Activated CD4-positive, alpha-beta T cell treated with anti-CD3 and anti-CD28 coated beads, Interleukin-2, amount 10 ng/mL, durations not matched to agents 24 days and 14 days (primary cell): ENCODE results near the gene TUBB4B. TPM values are rescaled to one million over a fixed set of nuclear protein-coding genes. Genes with fewer than 3 reads are reported as not detected.
A peak's percentile ranks its signal among the peaks of the same experiment; 100 is the strongest.

Experiments
- DNase-seq: peaks from one replicate; pipeline ENCODE4 v3.0.0; 2022
- H3K27ac Mint-ChIP-seq: one replicate; pipeline ENCODE4 v1.8.0; 2022; ENCODE audit warnings: mild to moderate bottlenecking, mixed read lengths
- H3K27me3 Mint-ChIP-seq: one replicate; pipeline ENCODE4 v1.8.0; 2022; ENCODE audit warnings: mixed read lengths
- H3K36me3 Mint-ChIP-seq: one replicate; pipeline ENCODE4 v1.8.0; 2022; ENCODE audit warnings: low read depth, mild to moderate bottlenecking, mixed read lengths
- H3K4me1 Mint-ChIP-seq: one replicate; pipeline ENCODE4 v1.8.0; 2021; ENCODE audit warnings: mixed read lengths
- H3K4me3 Mint-ChIP-seq: one replicate; pipeline ENCODE4 v1.8.0; 2022; ENCODE audit warnings: mild to moderate bottlenecking, moderate library complexity, mixed read lengths
- H3K9me3 Mint-ChIP-seq: one replicate; pipeline ENCODE4 v1.8.0; 2021; ENCODE audit warnings: mixed read lengths
- intact Hi-C: fragments of 100-400 bp; cut with micrococcal nuclease; formaldehyde crosslinking; loops from one replicate; pipeline ENCODE4 v1.15.1; 2023
- total RNA-seq: library from RNA; stranded (reverse); gene quantifications from 2 replicates; pipeline ENCODE4 v1.2.3, GENCODE V29; 2022

The TUBB4B gene
- total RNA-seq, 1 donor from 2014 or later = 299 TPM

DNA sequence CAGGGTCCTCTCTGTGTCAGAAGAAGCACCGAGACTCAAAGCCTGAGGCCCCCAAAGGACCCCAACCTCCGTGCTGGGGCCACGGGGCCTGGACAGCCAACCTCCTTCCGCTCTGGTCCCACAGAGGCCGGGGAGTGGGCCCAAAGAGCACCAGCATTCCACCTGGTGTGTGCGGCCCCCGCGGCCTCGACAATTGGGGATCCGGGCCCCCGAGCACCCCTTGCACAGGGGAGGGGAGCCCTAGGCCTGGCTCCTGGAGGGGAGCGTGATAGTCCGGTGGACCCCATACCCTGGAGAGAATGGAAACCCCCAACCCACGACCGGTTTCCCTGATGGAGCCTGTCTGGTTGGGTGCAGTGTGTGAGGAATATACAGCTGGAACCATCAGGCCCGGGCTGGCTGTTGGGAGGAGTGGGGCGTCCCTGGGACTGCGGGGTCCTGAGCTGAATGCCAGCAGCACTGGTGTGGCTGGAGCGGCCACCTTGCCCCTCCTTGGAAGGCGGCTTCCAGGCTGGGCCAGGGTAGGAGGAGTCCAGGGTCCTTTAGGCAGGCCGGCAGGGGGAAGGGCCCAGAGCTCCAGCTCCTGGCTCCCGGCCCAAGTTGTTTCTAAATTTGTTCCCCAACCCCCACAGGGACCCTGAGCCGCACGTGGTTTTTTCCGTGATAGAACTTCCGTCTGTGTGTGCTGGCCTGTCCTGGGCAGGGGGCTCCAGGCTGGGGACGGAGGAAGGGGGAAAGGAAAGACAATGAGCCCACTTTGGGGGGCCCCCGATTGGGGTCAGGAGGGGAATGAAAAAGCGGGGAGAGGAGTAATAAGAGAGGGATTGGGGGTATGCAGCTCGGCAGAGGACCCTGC is 35.6 kb downstream of the TUBB4B start:
- peaks cover 8% of the 10 kb centered on the region for H3K4me1 Mint-ChIP-seq
- DNase-seq = no peak
- H3K9me3 Mint-ChIP-seq = no peaks in the 10 kb centered on the region
- H3K27ac Mint-ChIP-seq = peak overlapping the region; percentile 91
- intact Hi-C loops = no loop called here
- H3K4me3 Mint-ChIP-seq = peak overlapping the region; percentile 90
- peaks cover 9% of the 10 kb centered on the region for H3K36me3 Mint-ChIP-seq
- no peaks in the 10 kb centered on the region for H3K27me3 Mint-ChIP-seq

DNA sequence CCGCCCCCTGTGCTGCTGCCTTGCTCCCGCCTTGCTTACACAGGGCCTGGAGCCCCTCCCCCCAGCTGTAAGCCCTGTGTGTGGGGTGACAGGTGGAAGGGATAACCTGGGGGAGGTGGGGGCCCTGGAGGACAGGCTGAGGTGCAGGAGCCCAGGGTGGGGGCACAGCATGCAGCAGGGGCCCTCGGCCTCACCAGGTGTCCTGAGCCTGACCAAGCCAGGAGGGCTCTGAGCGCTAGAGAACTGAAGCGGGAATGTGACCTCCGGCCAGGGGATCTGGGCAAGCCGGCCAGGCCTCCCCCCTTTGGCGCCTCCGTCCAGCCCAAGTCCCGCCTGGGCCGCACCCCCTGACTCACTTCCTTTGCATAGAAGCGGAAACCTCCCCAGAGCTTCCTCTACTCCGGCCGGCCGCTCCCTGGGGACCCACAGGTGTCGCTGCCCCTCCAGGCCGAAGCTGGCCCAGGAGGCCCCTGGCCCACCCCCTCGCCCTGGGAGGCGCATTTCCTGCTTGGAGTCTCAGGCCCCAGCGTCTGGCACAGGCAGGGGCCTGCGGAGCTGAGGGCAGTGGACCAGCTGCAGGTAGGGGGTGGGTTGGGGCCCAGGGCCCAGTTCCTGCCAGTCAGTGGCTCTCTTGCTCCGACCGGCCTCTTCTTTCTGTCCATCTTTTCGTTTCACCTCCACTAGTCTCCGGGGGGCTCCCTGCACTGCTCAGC is 36.4 kb downstream of the TUBB4B start, which contains the start of gene TOR4A:
TOR4A (plus strand) TSS at position 398 of the 713 bp plus-strand sequence. CDS start 964 bp downstream, outside the sequence.
- DNase-seq = peak; percentile 86
- Mint-ChIP-seq H3K27ac (peak within 1 kb of the TSS; percentile 91), H3K4me1 (peaks cover 8% of the 10 kb centered on the region)

DNA sequence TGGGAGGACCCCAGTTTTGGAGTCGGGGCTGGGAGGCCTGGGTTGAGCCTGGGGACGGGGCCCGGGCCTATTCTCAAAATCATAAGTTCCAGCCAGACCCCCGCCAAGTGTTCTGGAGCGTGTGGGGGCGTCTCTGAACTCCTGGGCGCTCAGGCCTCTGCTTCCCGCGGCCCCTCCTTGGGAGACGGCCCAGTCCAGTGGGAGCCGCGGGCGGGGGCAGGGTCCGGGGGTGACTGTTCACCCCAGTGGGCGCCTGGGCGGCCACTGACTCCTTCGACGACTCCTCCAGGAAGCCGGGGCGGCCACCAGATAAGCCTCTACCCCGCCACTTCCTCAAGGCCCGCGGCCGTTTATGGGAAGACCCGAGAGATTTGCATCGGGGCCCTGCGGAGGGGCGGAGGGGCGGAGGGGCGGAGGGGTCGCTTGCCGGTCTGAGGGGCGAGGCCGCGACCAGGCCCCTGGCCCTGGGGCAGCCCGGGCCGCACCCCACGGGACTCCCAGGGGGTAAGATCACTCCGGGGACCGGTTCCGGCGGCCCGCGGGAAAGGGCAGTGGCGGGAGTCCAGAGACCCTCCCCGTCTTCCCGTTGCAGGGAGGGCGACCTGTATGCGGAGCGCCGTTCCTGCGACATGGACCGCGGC is 37.1 kb downstream of the TUBB4B start:
- peak; percentile 71 for DNase-seq
- Mint-ChIP-seq H3K4me3 (peak overlapping the region; percentile 90), H3K27me3 (no peaks in the 10 kb centered on the region), H3K36me3 (peaks cover 14% of the 10 kb centered on the region), H3K9me3 (no peaks in the 10 kb centered on the region), H3K27ac (peak overlapping the region; percentile 81), H3K4me1 (peaks cover 9% of the 10 kb centered on the region)
- intact Hi-C loops = no loop called here

More for the DNA sequence above, 36.4 kb downstream of the TUBB4B start, which contains the start of gene TOR4A:
- Mint-ChIP-seq H3K9me3 (no peaks in the 10 kb centered on the region), H3K36me3 (peaks cover 13% of the 10 kb centered on the region), H3K4me3 (peak within 1 kb of the TSS; percentile 90), H3K27me3 (no peaks in the 10 kb centered on the region)
- intact Hi-C loops = no loop called here

DNA sequence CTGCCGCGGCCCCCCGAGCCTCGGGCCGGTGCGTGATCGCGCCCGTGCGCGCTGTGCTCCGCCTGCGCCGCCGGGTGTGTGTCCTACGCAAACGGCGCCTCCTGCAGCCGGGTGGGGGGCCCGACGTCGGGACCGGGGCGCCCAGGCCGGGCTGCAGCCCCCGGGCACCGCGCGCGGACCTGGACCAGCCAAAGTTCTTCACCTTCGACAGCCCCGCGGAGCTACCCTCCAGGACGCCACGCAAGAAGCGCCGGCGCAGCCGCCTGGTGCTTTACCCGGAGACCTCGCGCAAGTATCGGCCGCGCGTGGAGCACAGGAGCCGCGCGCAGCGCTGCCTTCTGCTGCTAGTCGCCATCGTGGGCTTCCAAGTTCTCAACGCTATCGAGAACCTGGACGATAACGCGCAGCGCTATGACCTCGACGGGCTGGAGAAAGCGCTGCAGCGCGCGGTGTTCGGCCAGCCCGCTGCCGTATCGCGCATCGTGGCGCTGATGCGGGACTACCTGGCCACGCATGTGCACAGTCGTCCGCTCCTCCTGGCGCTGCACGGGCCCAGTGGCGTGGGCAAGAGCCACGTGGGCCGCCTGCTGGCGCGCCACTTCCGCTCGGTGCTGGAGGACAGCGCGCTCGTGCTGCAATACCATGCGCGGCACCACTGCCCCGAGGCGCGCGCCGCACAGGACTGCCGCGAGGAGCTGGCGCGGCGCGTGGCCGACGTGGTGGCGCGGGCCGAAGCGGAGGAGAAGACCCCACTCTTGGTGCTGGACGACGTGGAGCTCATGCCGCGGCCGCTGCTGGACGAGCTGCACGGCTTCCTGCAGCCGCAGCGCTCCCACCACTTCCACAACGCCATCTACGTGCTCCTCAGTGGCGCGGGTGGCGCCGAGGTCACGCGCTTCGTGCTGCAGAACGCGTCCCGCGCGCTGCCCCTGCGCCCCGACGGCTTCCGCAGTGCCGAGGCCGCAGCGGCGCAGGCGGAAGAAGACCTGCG is 37.9 kb downstream of the TUBB4B start:
- H3K4me1 Mint-ChIP-seq = peaks cover 9% of the 10 kb centered on the region
- no peak overlapping the region for H3K27ac Mint-ChIP-seq
- no peaks in the 10 kb centered on the region for H3K27me3 Mint-ChIP-seq
- H3K4me3 Mint-ChIP-seq = no peak overlapping the region
- no peak for DNase-seq
- H3K9me3 Mint-ChIP-seq = no peaks in the 10 kb centered on the region
- peaks cover 10% of the 10 kb centered on the region for H3K36me3 Mint-ChIP-seq
- intact Hi-C loops = no loop called here

DNA sequence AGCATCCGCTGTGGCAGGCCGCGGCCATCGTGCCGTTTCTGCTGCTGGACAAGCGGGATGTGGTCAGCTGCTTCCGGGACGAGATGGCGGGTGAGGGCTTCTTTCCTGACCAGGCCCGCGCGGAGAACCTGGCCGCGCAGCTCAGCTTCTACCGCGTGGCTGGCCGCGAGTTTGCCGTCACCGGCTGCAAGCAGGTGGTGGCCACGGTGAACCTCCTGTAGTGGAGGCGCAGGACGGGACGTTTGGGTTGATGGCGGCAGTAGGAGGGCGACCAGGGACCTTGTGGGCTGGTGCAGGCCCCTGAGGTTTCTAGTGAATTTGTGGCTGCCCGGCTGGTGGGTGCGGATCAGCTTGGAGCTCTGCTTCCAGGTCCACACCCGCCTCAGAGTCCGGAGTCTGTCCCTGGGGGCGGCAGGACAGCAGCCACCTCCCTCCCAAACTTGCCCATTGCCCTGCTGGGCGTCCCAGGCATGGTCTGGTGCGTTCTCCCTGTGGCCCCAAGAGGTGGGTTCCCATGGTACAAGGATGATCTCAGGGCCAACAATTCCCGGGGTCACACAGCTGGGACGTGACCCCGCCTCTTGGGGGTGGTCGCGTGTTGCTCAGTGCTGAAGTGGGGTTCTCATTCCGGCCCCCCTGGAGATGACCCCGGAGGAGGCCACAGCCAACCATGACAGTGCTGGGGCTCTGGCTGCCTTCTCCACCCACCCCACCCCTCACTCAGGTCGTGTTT is 38.8 kb downstream of the TUBB4B start:
- no peak overlapping the region for H3K27ac Mint-ChIP-seq
- peak overlapping the region; percentile 12 for H3K4me3 Mint-ChIP-seq
- no peaks in the 10 kb centered on the region for H3K9me3 Mint-ChIP-seq
- no peaks in the 10 kb centered on the region for H3K27me3 Mint-ChIP-seq
- no peak for DNase-seq
- peaks cover 9% of the 10 kb centered on the region for H3K4me1 Mint-ChIP-seq
- intact Hi-C loops = no loop called here
- H3K36me3 Mint-ChIP-seq = peaks cover 9% of the 10 kb centered on the region

DNA sequence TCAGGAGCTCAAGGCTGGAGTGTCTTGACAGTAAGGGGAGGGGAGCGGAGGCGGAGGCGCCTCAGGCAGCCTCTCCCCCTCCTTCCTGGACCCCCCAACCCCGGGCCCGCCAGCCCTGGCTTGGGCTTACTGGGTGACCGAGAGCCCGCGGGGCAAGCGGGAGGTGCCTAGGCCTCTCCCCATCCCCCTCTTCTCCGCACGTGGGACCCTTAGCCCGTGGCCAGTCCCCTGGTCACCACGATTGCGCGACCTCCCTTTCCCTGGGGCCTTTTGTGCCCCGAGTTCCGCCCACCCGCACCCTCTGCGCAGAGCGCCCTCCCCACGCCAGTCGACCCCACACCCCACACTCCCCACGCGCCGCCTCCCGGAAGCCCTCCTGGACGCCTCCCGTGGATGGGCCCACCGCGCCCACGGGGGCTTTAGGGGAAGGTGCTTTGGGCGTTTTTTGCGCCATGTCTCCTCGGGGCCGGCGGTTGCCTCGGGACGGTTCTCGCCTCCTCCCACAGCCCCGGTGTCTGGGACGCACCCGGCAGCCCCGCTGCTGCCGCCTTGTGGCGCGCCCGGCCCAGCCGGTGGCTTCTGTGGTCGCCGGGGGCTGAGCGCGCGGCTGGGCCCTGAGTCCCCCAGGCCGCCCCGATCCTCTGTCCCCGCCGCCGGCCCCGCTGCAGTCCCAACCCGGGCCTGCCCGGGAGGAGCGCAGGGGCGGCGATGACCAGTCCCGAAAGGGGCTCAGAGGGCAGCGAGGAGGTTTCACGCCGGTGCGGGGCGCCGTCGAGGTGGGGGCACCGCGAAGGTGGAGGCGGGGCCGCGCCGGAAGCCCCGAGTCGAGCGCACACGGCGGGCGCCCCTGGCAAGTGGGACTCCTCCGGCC is 39.6 kb downstream of the TUBB4B start:
- no peaks in the 10 kb centered on the region for H3K27me3 Mint-ChIP-seq
- no peaks in the 10 kb centered on the region for H3K9me3 Mint-ChIP-seq
- H3K4me1 Mint-ChIP-seq = peaks cover 6% of the 10 kb centered on the region

DNA sequence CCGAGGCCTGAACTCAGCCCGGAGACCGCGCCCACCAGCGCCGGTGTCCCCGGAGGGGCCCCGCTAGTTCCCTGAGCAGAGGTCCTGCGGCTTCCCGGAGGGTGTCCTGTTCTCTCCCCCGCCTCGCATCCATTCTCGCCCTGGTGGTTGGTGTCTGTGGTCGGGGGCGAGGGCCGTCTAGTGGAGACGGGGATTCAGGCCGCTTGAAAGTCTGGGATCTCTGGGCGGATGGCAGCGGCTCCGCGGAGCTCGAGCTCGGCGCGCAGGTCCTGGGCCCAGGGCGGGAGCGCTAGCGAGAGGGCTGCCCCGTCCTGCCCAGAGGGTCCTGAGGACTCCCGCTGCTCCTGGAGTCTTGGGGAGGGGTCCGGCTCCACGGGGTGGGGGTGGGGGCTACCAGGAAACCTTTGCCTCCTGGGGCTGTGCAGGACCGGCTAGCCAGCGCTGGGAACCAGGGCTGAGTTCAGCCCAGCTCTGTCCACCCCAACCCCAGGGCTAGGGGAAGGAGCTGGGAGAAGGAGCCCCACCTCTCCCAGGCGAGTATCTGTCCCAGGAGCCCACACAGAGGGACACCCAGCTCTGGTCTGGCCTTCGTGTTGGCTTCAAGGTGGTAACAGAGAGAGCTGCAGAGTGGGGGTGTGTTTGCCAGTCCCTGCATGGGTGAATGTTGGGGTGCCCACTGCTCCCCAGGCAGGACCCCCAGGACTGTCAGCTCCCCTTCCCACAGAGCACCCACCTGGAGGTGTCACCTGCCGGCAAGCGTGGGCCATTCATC is 40.4 kb downstream of the TUBB4B start:
- no peaks in the 10 kb centered on the region for H3K9me3 Mint-ChIP-seq
- H3K27ac Mint-ChIP-seq = no peak overlapping the region
- H3K4me1 Mint-ChIP-seq = peaks cover 4% of the 10 kb centered on the region
- intact Hi-C loops = no loop called here
- peaks cover 9% of the 10 kb centered on the region for H3K36me3 Mint-ChIP-seq
- H3K27me3 Mint-ChIP-seq = no peaks in the 10 kb centered on the region
- no peak overlapping the region for H3K4me3 Mint-ChIP-seq
- no peak for DNase-seq

More for the DNA sequence above, 39.6 kb downstream of the TUBB4B start:
- no peak overlapping the region for H3K4me3 Mint-ChIP-seq
- H3K36me3 Mint-ChIP-seq = peaks cover 9% of the 10 kb centered on the region
- intact Hi-C loops = no loop called here
- H3K27ac Mint-ChIP-seq = no peak overlapping the region
- DNase-seq = no peak

DNA sequence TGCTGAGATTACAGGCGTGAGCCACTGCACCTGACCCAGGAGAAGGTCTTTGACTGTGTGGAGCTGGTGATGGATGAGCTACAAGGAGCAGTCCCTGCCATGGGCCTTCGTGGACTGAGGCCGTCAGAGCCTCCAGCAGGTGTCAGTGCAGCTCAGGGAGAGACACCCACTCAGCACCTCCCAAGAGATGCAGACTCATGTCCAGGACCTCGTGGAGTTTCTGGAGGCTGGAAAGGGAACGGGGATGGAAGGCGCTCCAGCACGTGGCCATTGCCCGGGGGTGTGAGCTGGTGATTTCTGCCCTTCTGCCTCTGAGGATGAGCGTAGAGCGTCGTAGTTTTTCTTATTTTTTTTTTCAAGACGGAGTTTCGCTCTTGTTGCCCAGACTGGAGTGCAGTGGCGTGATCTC is 45.9 kb downstream of the TUBB4B start:
- Mint-ChIP-seq H3K4me3 (no peak overlapping the region), H3K36me3 (peaks cover 6% of the 10 kb centered on the region), H3K4me1 (peaks cover 2% of the 10 kb centered on the region), H3K9me3 (no peaks in the 10 kb centered on the region), H3K27ac (no peak overlapping the region), H3K27me3 (no peaks in the 10 kb centered on the region)
- DNase-seq = peak; percentile 81
- intact Hi-C loops = no loop called here

DNA sequence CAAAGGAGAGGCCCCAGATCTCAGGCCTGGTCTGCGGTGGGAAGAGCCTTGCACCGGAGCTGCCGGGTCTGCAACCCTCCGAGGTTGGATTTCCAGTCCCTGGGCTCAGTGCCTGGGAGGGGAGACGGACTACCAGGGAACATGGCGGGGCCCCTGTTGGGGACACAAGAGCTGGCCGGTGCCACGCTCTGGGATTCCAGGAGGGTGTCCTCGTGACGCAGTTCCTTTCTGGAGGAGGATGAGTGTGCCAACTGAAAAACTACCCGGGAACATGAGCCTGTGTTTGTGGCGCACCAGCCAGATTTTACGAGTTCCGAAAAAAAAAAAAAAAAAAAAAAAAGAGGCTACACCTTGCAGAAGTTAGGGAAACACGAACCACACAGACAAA is 52.0 kb downstream of the TUBB4B start:
- no peaks in the 10 kb centered on the region for H3K9me3 Mint-ChIP-seq
- no peak overlapping the region for H3K4me3 Mint-ChIP-seq
- no peaks in the 10 kb centered on the region for H3K36me3 Mint-ChIP-seq
- intact Hi-C loops = loop anchor here (10.0 kb wide), 1 partner anchor 232 kb away; no protein-coding TSS in a partner anchor
- peaks cover 28% of the 10 kb centered on the region for H3K27me3 Mint-ChIP-seq
- no peak overlapping the region for H3K27ac Mint-ChIP-seq
- H3K4me1 Mint-ChIP-seq = peaks cover 2% of the 10 kb centered on the region
- DNase-seq = no peak
